ENCODE measurements around the gene GPX6.
"Not testable (repeated sequence)": the region's sequence is repeated elsewhere in the genome, so short reads cannot be mapped to it uniquely, and the experiment has no call there.

The GPX6 gene

DNA sequence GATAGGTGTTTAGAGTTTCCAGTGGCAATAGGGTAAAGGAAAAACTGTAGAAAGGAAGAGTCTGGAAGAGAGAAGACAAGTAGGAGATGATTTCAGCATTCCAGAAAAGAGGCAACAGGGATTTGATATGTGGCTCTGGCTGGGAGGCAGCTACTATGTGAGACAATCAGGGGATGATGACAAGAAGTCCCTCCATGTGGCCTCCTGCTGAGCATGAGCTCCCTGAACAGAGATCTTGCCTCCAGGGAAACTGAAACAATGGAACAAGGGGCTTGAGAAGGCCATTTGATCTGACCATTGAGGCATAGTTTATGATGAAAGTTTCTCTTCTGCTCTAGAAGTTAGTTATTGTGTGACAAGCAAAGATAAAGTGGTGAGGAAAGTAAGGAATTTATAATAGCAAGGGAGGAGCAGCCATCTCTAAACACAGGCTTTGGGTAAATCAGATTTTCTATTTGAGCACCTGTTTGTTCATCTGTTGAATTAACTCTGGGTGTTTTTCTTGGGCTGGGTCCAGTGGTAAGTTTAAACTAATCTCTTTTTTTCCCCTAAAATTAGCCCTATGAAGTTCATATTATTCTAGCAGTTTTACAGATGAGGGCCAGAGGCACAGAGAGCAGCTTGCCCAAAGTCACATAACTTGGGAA lies 7.1 kb upstream of the GPX6 start:
- Histone ChIP-seq H4K20me1 (ENCODE audit: insufficient read depth, low read length) (no peaks in the 10 kb centered on the region), H3K9ac (ENCODE audit: low read depth, low read length) (no peak overlapping the region), H3K27me3 (ENCODE audit: insufficient read depth, low read length, poor library complexity) (peaks cover 44% of the 10 kb centered on the region), H3K9me3 (ENCODE audit: insufficient read depth, low read length, severe bottlenecking) (no peaks in the 10 kb centered on the region), H3K4me3 (ENCODE audit: low read depth in 1 of 2, low read length in 2 of 2) (no peak overlapping the region), H3K4me2 (ENCODE audit: insufficient read depth, low read length) (no peak overlapping the region), H2AFZ (ENCODE audit: low read depth, low read length) (no peak overlapping the region), H3K27ac (ENCODE audit: low read length) (no peak overlapping the region), H3K79me2 (ENCODE audit: insufficient read depth, low read length) (no peaks in the 10 kb centered on the region), H3K36me3 (ENCODE audit: insufficient read depth, low read length) (no peaks in the 10 kb centered on the region), H3K4me1 (ENCODE audit: insufficient read depth, low read length) (peaks cover 10% of the 10 kb centered on the region; the same call in 1 of the 2 replicates)
- DNase-seq (no peak), ATAC-seq (ENCODE audit: insufficient read depth, low read depth) (no peak)
- no peak for TF ChIP-seq EZH2 (IDR thresholded peaks at IDR 0.05; ENCODE audit: borderline replicate concordance, low read depth, low read length, severe bottlenecking)
- TF ChIP-seq, protein P1, sequence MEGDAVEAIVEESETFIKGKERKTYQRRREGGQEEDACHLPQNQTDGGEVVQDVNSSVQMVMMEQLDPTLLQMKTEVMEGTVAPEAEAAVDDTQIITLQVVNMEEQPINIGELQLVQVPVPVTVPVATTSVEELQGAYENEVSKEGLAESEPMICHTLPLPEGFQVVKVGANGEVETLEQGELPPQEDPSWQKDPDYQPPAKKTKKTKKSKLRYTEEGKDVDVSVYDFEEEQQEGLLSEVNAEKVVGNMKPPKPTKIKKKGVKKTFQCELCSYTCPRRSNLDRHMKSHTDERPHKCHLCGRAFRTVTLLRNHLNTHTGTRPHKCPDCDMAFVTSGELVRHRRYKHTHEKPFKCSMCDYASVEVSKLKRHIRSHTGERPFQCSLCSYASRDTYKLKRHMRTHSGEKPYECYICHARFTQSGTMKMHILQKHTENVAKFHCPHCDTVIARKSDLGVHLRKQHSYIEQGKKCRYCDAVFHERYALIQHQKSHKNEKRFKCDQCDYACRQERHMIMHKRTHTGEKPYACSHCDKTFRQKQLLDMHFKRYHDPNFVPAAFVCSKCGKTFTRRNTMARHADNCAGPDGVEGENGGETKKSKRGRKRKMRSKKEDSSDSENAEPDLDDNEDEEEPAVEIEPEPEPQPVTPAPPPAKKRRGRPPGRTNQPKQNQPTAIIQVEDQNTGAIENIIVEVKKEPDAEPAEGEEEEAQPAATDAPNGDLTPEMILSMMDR (IDR thresholded peaks at IDR 0.05; ENCODE audit: borderline replicate concordance, extremely low read depth, low read length, poor library complexity, severe bottlenecking), result no peak

GRCh38 chr6:28517964-28518363 lies 2.4 kb upstream of the GPX6 start:
- Histone ChIP-seq H3K9me3 (ENCODE audit: insufficient read depth, low read length, severe bottlenecking) (no peaks in the 10 kb centered on the region), H3K9ac (ENCODE audit: low read depth, low read length) (no peak overlapping the region), H3K4me2 (ENCODE audit: insufficient read depth, low read length) (no peak overlapping the region), H3K4me1 (ENCODE audit: insufficient read depth, low read length) (no peaks in the 10 kb centered on the region), H4K20me1 (ENCODE audit: insufficient read depth, low read length) (no peaks in the 10 kb centered on the region), H3K27me3 (ENCODE audit: insufficient read depth, low read length, poor library complexity) (peaks cover 27% of the 10 kb centered on the region), H2AFZ (ENCODE audit: low read depth, low read length) (no peak overlapping the region), H3K4me3 (ENCODE audit: low read depth in 1 of 2, low read length in 2 of 2) (no peak overlapping the region), H3K79me2 (ENCODE audit: insufficient read depth, low read length) (no peaks in the 10 kb centered on the region), H3K36me3 (ENCODE audit: insufficient read depth, low read length) (no peaks in the 10 kb centered on the region), H3K27ac (ENCODE audit: low read length) (no peak overlapping the region)
- no peak for ATAC-seq (ENCODE audit: insufficient read depth, low read depth)
- no peak for DNase-seq
- no peak for TF ChIP-seq EZH2 (IDR thresholded peaks at IDR 0.05; ENCODE audit: borderline replicate concordance, low read depth, low read length, severe bottlenecking)
- TF ChIP-seq, protein P1 (IDR thresholded peaks at IDR 0.05; ENCODE audit: borderline replicate concordance, extremely low read depth, low read length, poor library complexity, severe bottlenecking), result no peak

GRCh38 chr6:28512387-28512786 lies 3.2 kb downstream of the GPX6 start:
- DNase-seq; H3K79me2 ChIP-seq (ENCODE audit: insufficient read depth, low read length); H3K4me2 ChIP-seq (ENCODE audit: insufficient read depth, low read length); H3K9ac ChIP-seq (ENCODE audit: low read depth, low read length); H3K4me1 ChIP-seq (ENCODE audit: insufficient read depth, low read length); H3K4me3 ChIP-seq (ENCODE audit: low read depth in 1 of 2, low read length in 2 of 2); H3K27ac ChIP-seq (ENCODE audit: low read length); ATAC-seq (ENCODE audit: insufficient read depth, low read depth); H2AFZ ChIP-seq (ENCODE audit: low read depth, low read length); H4K20me1 ChIP-seq (ENCODE audit: insufficient read depth, low read length); H3K36me3 ChIP-seq (ENCODE audit: insufficient read depth, low read length); H3K9me3 ChIP-seq (ENCODE audit: insufficient read depth, low read length, severe bottlenecking): not testable (repeated sequence)
- H3K27me3 ChIP-seq (ENCODE audit: insufficient read depth, low read length, poor library complexity), result peaks cover 11% of the 10 kb centered on the region

DNA sequence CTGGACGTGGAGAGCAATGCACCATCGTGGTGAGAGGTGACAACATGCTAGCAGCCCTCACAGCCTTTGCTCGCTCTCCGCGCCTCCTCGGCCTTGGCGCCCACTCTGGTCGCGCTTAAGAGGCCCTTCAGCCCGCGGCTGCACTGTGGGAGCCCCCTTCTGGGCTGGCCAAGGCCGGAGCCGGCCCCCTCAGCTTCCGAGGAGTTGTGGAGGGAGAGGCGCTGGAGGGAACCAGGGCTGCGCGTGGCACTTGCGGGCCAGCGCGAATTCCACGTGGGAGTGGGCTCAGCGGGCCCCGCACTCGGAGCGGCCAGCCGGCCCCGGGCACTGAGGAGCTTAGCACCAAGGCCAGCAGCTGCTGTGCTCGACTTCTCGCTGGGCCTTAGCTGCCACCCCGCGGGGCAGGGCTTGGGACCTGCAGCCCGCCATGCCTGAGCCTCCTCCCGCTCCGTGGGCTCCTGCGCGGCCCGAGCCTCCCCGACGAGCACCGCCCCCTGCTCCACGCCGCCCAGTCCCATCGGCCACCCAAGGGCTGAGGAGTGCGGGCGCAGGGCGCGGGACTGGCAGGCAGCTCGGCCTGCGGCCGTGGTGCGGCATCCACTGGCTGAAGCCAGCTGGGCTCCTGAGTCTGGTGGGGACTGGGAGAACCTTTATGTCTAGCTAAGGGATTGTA lies 3.8 kb downstream of the GPX6 start:
- TF ChIP-seq EZH2 (IDR thresholded peaks at IDR 0.05; ENCODE audit: borderline replicate concordance, low read depth, low read length, severe bottlenecking), result no peak
- TF ChIP-seq, protein P1 (IDR thresholded peaks at IDR 0.05; ENCODE audit: borderline replicate concordance, extremely low read depth, low read length, poor library complexity, severe bottlenecking), result no peak
- no peaks in the 10 kb centered on the region for H3K9me3 ChIP-seq (ENCODE audit: insufficient read depth, low read length, severe bottlenecking)
- no peak overlapping the region for H2AFZ ChIP-seq (ENCODE audit: low read depth, low read length)
- no peaks in the 10 kb centered on the region for H3K36me3 ChIP-seq (ENCODE audit: insufficient read depth, low read length)
- H3K9ac ChIP-seq (ENCODE audit: low read depth, low read length), result no peak overlapping the region
- no peak overlapping the region for H3K27ac ChIP-seq (ENCODE audit: low read length)
- H3K4me2 ChIP-seq (ENCODE audit: insufficient read depth, low read length), result no peak overlapping the region
- H3K4me1 ChIP-seq (ENCODE audit: insufficient read depth, low read length), result no peaks in the 10 kb centered on the region
- H4K20me1 ChIP-seq (ENCODE audit: insufficient read depth, low read length), result no peaks in the 10 kb centered on the region
- no peak for DNase-seq
- H3K4me3 ChIP-seq (ENCODE audit: low read depth in 1 of 2, low read length in 2 of 2), result no peak overlapping the region
- H3K79me2 ChIP-seq (ENCODE audit: insufficient read depth, low read length), result no peaks in the 10 kb centered on the region
- peaks cover 6% of the 10 kb centered on the region for H3K27me3 ChIP-seq (ENCODE audit: insufficient read depth, low read length, poor library complexity)
- no peak for ATAC-seq (ENCODE audit: insufficient read depth, low read depth)

Data from DND-41 (cell line).